Cerebellar cortex (tissue), 1 donor: ENCODE results near the gene SLC25A1.

ENCODE experiments used
- DNase-seq: peaks from one replicate; pipeline ENCODE4 v3.0.0-alpha.2; 2015; ENCODE audit warnings: low spot score

Gene SLC25A1

DNA sequence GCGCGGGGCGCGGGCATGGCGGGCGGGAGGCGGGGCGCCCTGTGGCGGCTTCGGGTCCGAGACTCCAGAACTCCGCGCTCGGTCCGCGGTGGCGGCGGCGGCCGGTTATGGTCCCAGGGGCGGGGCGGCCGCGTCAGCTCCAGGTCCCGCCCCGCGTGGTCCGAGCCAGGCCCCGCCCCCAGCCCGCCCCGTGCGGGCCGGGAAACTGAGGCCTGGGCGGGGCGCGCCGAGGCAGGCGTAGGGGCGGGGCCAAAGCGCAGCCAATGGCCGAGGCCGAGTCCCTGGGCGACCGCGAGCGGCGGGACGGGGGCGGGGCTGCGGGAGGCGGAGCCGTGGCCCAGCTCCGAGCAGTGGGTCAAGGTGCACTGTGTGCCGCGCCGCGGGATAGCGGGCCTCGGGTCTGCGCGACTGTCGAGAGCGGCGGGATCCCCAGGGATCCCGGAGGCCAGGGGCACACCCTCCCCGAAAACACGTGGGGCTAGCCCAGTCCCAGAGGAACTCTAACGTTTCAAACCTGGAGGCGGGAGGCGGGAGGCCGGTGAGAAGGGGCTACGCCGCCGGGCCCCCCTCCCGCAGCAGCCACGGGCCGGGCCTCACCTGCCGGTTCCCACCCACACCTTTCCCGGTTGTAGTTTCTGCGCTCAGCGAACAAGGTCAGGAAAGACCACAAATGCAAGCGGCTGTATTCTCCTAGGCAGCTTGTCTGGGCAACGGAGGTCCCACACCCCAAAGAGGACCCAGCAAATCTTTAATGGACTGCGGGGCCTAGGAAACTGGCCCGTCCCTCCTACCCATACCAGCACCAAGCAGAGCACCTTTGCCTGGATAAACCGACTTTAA lies at the start of gene SLC25A1:
SLC25A1 (minus strand) TSS at position 80 of the 840 bp plus-strand sequence; CDS start at position 17, 63 bp downstream.
- DNase-seq = peak; percentile 82

DNA sequence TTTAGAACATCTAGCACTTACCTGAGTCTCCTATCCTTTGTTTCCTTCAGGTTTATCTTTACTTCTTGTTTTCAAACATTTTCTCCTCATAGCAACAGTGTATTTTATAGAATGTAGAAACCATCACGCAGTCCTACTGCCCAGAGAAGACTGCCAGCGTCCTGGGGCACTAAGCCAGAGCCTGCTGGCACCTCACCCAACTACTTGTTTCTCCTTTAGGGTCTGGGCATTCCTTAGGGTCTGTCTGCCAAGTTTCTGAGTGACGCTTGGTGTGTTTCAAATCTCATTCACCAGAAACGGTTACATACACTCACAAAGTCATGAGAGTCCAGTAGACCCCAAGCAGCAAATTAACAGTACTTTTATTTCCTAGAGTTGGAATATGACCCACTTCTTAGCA lies 49.6 kb upstream of the SLC25A1 start:
- no peak for DNase-seq

GRCh38 chr22:19226428-19226827 lies 47.9 kb upstream of the SLC25A1 start:
- DNase-seq = no peak

DNA sequence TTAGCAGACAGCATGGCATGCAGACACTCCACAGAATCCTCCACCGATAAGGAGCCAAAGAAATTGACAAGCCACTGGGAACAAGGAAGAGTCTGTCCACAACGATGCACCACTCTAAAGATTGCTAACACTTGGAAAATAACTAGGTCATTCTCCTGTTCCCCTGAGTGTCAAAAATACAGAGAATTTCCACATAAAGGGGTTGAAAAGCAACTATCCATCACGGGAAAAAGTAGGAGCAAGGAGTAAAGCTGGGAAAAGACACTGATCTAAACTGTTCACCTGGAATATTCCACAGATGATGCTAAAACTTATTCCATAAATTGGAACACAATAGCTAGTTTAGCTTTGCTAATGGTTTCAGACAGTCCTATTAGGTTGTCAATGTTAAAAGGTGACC lies 47.0 kb upstream of the SLC25A1 start:
- DNase-seq = no peak

DNA sequence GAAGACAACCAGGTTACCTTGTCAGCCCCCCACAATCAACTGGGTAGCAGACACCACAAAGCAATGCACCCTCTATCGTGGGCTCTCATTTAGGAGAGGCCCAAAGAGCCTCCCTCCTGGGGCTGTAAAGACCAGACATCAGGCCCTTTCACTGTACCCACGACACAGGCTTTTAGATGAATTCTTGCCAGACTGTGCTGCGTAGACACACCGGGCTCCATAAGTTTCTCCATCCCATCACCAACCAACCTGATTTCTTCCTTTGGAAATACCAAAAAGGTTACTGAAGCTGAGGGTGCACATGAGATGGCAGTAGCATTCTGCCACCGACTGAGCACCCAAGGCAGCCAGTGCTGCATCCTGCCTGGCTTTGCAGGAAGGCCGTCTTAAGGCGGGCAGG lies 46.4 kb upstream of the SLC25A1 start:
- DNase-seq = no peak

DNA sequence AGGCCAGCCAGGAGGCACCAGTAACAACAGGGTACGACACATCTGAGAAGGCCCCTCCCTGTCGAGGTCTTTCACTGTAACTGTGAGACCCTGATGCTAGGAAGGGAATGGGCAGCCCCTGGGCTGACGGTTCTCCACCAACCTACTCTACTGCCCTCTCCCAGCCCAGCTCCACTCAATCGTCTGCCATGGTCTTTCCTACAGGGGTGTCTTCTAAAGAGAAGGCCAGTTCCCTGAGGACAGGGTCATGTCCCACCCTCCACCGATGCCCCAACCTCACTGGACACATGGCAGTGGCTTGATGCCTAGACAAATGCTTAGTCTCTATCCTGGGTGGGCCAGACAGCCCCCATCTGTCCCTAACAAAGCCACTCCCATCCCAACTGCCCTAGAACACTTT lies 46.0 kb upstream of the SLC25A1 start:
- DNase-seq = no peak

- no peak for DNase-seq
Measured at GRCh38 chr22:19223617-19224016, 45.1 kb upstream of the SLC25A1 start.

DNA sequence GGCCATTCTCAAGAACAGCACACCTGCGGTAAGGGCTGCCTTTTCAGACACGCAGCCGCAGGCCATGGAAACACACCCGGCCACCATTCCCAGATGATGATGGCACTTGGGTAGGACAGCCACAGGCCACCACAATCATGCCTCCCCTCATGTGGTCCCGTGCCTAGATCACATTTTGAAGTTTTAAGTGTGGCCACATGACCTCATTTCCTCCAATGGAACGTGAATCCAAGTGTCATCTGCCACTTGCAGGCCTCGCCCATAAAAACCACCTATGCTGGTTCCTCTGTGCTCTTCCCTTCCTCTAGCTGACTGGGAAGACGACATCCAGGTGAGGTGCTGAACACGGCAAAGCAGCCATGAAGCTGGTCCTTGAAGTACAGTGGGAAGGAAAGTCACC lies 44.6 kb upstream of the SLC25A1 start:
- no peak for DNase-seq

GRCh38 chr22:19222242-19223005 lies 43.9 kb upstream of the SLC25A1 start:
- no peak for DNase-seq

GRCh38 chr22:19220867-19221266 lies 42.3 kb upstream of the SLC25A1 start:
- no peak for DNase-seq

GRCh38 chr22:19218541-19219233 lies 40.2 kb upstream of the SLC25A1 start:
- DNase-seq = no peak

- no peak for DNase-seq
Measured at GRCh38 chr22:19216579-19216978, 38.0 kb upstream of the SLC25A1 start.

DNA sequence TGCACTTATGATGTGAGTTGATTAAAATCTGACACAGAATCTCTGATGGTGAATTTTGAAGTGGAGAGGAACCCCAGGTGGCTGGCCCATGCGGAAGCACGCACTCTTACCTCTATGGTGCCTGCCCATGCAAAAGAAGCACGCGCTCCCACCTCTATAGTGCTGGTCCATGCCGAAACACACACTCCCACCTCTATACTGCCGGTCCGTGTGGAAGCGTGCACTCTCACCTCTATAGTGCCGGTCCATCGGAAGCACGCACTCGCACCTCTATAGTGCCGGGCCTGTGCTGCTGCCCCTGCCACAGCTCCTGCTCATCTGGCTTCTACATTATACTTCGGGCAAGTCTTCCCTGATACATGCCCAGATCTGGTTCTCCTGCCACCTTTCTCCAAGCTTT lies 36.8 kb upstream of the SLC25A1 start:
- no peak for DNase-seq

- no peak for DNase-seq
Measured at GRCh38 chr22:19214078-19214473, 35.5 kb upstream of the SLC25A1 start.

- no peak for DNase-seq
Measured at GRCh38 chr22:19213442-19214077, 35.0 kb upstream of the SLC25A1 start.

GRCh38 chr22:19213001-19213400 lies 34.5 kb upstream of the SLC25A1 start:
- DNase-seq = no peak

DNA sequence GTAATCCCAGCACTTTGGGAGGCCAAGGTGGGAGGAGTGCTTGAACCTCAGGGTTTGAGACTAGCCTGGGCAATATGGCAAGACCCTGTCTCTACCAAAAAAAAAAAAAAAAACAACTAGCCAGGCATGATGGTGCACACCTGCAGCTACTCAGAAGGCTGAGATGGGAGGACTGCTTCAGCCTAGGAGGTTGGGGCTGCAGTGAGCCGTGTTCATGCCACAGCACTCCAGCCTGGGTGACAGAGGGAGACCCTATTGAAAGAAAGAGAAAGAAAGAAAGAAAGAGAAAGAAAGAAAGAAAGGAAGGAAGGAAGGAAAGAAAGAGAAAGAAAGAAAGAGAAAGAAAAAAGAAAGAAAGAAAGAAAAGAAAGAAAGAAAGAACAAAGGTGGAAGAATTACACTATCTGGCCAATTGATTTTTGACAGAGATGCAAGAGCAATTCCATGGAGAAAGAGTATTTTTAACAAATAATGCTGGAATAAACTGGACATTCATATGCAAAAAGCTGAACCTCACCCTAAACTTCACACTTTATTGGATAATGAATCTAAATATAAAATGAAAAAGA lies 33.9 kb upstream of the SLC25A1 start:
- DNase-seq = no peak

DNA sequence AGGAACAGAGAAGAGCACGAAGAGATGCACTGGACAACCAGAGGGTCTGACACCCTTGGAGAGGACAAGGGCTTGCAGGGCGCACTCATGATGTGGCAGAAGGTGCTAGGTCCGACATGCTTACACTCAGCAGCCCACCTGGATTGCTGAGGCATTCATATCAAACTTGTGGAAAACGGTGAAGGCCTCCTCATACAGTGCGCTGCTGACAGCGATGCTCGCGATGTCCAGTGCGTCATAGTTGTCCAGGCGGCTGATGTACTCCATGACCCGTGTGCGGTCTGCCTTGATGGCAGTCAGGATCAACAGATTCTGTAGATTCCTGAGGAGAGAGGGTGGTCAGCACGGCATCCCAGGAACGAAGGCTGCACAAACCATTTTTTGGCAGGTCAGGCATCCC lies 31.7 kb upstream of the SLC25A1 start:
- DNase-seq = no peak

GRCh38 chr22:19208287-19208847 lies 29.8 kb upstream of the SLC25A1 start:
- no peak for DNase-seq

DNA sequence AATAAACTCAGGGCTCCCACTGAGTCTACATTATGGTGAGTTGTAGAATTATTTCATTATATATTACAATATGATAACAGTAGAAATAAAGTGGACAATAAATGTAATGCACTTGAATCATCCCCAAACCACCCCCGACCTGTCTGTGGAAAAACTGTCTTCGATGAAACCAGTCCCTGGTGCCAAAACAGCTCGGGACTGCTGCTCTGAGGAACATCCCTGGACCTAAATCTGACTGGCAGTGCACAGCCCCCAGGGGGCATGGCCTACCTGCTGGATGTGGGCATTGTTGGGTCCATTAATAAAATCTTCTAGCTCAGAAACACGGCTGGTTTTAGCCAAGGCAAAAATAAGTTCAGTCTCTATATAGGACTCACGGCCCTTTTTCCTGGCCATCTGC lies 29.3 kb upstream of the SLC25A1 start:
- DNase-seq = no peak

GRCh38 chr22:19207401-19207808 lies 28.9 kb upstream of the SLC25A1 start:
- no peak for DNase-seq

- no peak for DNase-seq
Measured at GRCh38 chr22:19206287-19206686, 27.8 kb upstream of the SLC25A1 start.
